ENCODE measurements around the gene GAB3.
"Not testable (repeated sequence)": the region's sequence is repeated elsewhere in the genome, so short reads cannot be mapped to it uniquely, and the experiment has no call there.

The GAB3 gene

DNA sequence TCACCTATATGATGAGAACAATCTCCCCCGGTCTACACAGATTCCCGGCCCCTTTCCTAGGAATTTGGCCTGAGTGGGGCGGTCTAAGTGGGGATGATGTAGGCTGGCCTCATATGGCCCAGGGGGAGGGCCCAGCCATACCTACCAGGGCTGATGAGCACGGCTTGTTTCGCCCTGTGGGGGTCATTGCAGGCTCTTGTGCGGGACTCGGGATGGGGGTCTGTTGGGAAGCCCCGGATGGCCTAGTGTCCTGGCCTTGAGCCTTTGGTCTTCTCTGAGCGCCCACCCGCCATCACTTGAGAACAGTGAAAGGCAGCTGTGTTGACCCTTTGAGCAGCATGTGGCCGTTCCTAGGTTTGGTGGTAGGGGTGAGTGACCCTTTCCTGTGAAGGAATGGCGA, 92.7 kb downstream of the GAB3 start:
- H3K27ac Mint-ChIP-seq: no peak overlapping the region
- DNase-seq: no peak
- no peaks in the 10 kb centered on the region for H3K4me1 Mint-ChIP-seq
- no peaks in the 10 kb centered on the region for H3K9me3 Mint-ChIP-seq
- ATAC-seq: no peak
- H3K27me3 Mint-ChIP-seq: no peaks in the 10 kb centered on the region
- H3K4me3 Mint-ChIP-seq: no peak overlapping the region

DNA sequence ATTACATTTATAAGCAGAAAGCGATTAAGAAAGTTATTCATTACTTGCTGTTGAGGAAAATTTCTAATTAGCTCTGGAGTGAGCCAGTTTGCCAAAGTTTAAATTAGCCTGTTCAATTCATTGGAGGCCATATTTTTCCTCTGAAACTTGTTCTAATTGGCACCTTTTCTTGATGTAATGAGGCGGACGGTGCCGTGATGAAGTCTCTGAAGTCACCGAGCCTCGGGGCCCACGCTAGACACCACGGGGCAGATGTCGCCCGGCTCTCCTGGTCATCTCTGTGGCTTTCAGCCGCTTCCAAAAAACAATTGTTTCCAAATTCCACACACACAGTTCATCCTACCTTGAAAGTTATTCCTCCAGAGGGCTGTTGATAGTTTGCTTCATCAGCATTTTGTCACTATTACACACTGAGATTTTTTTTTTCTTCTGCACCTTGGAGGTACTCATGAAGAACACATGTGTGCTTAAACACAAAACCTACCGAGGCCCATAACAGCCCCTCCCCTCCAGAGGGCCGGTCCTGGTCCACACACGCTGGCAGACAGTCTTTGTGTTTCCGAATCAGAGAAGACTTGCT, 93.6 kb downstream of the GAB3 start:
- Mint-ChIP-seq H3K27ac (no peak overlapping the region), H3K27me3 (no peaks in the 10 kb centered on the region), H3K4me1 (no peaks in the 10 kb centered on the region), H3K4me3 (no peak overlapping the region), H3K9me3 (no peaks in the 10 kb centered on the region)
- no peak for ATAC-seq
- no peak for DNase-seq

DNA sequence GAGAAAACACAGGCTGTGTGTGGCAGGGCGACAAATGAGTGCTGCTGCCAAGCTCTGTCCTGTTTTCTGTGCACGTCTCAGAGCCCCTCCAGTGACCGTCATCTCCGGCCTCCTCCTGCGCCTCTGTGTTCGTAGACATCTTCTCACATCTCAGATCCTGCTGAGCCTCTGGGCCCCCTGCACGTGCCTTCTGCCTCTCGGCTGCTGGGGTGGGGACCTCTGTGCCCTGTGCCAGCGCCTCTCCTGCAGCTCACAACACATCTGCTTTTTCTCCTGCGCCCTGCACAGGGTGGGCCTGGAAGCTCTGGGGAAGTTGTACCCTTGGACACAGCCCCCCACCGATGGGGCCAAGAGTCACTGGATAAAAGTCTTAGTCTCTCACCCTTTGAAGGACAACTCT, 95.1 kb downstream of the GAB3 start:
- no peak overlapping the region for H3K4me3 Mint-ChIP-seq
- H3K27me3 Mint-ChIP-seq: no peaks in the 10 kb centered on the region
- DNase-seq (no peak), ATAC-seq (no peak)
- H3K4me1 Mint-ChIP-seq: no peaks in the 10 kb centered on the region
- H3K9me3 Mint-ChIP-seq: no peaks in the 10 kb centered on the region
- H3K27ac Mint-ChIP-seq: no peak overlapping the region

DNA sequence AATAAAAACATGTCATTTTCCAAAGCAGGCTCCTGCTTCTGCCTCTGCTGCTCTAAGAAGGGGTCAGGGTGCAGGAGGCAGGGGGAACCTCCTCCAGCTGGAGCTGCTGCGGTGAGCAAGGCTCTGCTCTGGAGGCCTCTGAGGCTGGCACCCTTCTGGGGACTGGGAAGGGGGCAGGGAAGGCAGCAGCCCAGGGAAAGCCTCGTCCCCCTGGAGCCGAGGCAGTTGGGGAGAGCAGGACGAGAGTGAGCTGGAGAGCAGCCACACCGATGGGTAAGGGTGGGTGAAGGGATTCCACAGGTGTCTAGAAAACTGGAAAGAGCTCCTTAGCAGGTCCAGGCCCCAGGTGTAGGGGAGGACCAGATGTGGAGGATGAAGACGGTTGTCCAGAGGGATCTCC, 95.5 kb downstream of the GAB3 start:
- no peak overlapping the region for H3K4me3 Mint-ChIP-seq
- H3K27me3 Mint-ChIP-seq: no peaks in the 10 kb centered on the region
- ATAC-seq: no peak

DNA sequence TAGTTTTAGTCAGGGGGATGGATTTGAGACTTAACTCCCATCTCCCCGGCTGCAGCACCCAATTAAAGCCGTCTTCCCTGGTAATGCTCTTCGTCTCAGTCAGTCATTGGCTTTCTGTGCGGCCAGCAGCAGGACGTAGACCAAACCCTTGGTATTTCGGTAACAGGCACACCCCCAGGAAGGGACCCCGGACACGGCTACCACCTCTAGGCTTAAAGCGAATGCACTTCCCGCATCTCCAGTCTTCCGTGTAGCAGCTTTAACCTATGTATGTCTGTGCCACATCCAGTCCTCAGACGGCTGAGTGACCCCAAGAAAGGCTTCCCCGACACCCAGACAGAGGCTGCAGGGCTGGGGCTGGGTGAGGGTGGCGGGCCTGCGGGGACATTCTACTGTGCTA, 96.0 kb downstream of the GAB3 start:
- Mint-ChIP-seq H3K27ac (no peak overlapping the region), H3K27me3 (no peaks in the 10 kb centered on the region), H3K9me3 (no peaks in the 10 kb centered on the region), H3K4me3 (no peak overlapping the region), H3K4me1 (no peaks in the 10 kb centered on the region)
- ATAC-seq: no peak
- no peak for DNase-seq

More for the DNA sequence above, 95.5 kb downstream of the GAB3 start:
- Mint-ChIP-seq H3K27ac (no peak overlapping the region), H3K4me1 (no peaks in the 10 kb centered on the region), H3K9me3 (no peaks in the 10 kb centered on the region)
- DNase-seq: no peak

DNA sequence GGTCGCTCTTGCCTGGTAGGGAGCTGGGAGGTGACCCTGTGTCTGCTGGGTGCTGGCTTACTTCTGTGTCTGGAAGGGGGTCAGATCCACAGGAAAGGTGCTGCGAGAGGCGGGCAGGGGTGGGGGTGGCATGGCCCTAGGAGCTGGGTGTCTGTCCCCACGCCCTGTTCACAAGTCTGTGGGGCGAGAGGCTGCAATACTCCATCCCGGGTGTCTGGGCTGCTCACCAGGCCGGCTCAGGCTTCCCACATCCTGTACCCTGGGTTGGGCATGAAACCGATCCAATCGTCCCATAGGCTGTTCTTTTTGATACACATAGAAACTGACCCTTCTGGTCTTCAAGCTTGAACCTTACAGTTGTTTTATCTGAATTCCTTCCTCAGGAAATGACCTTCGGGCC, 96.5 kb downstream of the GAB3 start:
- no peaks in the 10 kb centered on the region for H3K9me3 Mint-ChIP-seq
- H3K27ac Mint-ChIP-seq: no peak overlapping the region
- no peaks in the 10 kb centered on the region for H3K27me3 Mint-ChIP-seq
- no peak for DNase-seq
- H3K4me1 Mint-ChIP-seq: no peaks in the 10 kb centered on the region
- ATAC-seq: no peak
- no peak overlapping the region for H3K4me3 Mint-ChIP-seq

DNA sequence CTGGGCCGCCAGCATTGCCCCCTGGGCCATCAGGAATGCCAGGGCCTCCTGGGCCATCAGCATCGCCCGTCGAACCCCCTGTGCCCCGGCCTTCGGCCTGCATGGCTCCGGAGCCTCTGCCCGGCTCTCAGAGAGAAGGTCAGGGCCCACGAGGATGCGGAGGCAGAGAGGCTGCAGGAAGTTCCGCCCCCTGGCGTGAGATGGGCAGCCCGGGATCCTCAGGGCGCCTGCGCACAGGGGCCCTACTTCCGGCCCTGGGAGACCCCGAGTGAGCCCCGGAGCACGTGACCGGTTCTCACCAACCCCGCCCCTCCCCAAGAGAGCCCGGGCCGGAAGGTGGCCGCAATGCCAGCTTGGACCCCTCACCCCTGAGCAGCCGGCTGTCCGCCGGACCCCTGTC, 97.5 kb downstream of the GAB3 start, which contains the start of gene CTAG2:
CTAG2 (minus strand) TSS at position 167 of the 400 bp plus-strand sequence; CDS start at position 103, 64 bp downstream.
- not testable (repeated sequence) for H3K27ac Mint-ChIP-seq, DNase-seq, H3K4me1 Mint-ChIP-seq, H3K9me3 Mint-ChIP-seq, H3K4me3 Mint-ChIP-seq, H3K27me3 Mint-ChIP-seq
- ATAC-seq: peak; percentile 26

DNA sequence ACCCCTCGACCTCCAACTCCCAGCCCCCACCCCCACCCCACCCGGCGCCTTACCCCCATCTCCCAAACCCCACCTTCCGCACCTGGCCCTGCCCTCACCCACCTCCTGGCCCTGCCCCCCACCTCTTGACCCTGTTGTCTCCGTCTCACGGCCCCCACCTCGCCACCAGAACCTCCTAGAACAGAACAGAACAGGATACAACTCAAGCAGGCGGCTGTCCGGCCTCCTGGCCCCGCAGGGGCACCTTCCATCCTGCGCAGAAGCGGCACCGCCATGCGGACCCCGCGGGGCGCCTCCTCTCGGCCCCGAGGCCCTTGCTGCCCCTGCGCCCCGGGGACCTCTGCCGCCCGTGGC, 97.9 kb downstream of the GAB3 start:
- DNase-seq (no peak), ATAC-seq (peak; percentile 35)
- Mint-ChIP-seq H3K4me1 (no peaks in the 10 kb centered on the region), H3K4me3 (no peak overlapping the region), H3K27ac (no peak overlapping the region), H3K9me3 (no peaks in the 10 kb centered on the region), H3K27me3 (no peaks in the 10 kb centered on the region)

DNA sequence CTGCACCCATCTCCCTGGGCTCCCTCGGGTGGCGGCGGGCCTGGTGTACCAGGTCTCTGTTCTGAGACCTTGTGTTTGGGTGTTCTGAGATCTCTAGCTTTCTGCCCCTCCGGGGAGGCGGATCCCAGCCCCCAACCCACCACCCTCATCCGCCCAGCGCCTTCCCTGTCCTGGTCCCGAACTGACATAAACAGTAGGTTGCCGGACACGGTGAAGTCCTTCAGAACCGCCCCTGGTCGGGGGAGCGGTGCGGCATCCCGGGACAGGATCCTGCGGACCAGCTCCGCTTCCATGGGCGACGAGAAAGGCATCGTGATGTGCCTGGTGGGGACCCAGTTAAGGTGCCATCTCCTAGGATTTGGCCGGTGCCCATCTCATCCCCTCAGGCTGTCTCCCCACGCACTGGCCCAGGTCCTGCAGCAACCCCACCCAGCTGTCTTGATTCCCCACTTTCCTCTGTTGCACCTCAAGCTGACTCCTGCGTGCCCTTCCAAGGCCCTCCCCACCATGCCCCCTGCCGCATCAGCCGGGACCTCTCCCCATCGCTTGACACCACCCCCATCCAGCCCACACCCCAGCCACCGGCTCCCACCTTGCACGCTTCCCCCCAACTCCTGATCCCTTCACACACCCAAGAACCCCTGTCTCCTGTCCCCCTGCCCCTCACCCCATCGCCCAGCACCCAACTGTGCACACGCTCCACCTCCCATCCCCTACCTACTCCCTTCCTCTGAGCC, 98.4 kb downstream of the GAB3 start:
- H3K9me3 Mint-ChIP-seq: no peaks in the 10 kb centered on the region
- H3K4me3 Mint-ChIP-seq: no peak overlapping the region
- no peak overlapping the region for H3K27ac Mint-ChIP-seq
- H3K4me1 Mint-ChIP-seq: no peaks in the 10 kb centered on the region
- peak; percentile 15 for ATAC-seq
- H3K27me3 Mint-ChIP-seq: no peaks in the 10 kb centered on the region
- DNase-seq: no peak

DNA sequence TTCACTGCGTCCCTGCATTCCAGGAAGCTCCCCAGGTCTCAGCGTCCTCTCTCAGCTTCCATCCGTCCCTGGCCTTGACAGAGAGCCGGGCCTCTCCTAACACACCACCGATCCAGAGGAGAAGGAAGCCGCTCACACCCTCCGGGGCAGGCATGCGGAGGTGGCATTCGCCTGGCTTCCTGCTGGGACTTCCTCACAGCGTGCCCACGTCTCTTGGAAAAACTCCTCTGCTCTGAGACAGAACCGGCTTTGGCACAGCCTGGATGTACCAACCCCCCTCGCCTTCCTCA, 100.7 kb downstream of the GAB3 start:
- no peaks in the 10 kb centered on the region for H3K9me3 Mint-ChIP-seq
- DNase-seq (no peak), ATAC-seq (no peak)
- no peak overlapping the region for H3K4me3 Mint-ChIP-seq
- H3K4me1 Mint-ChIP-seq: no peaks in the 10 kb centered on the region
- no peaks in the 10 kb centered on the region for H3K27me3 Mint-ChIP-seq
- no peak overlapping the region for H3K27ac Mint-ChIP-seq

DNA sequence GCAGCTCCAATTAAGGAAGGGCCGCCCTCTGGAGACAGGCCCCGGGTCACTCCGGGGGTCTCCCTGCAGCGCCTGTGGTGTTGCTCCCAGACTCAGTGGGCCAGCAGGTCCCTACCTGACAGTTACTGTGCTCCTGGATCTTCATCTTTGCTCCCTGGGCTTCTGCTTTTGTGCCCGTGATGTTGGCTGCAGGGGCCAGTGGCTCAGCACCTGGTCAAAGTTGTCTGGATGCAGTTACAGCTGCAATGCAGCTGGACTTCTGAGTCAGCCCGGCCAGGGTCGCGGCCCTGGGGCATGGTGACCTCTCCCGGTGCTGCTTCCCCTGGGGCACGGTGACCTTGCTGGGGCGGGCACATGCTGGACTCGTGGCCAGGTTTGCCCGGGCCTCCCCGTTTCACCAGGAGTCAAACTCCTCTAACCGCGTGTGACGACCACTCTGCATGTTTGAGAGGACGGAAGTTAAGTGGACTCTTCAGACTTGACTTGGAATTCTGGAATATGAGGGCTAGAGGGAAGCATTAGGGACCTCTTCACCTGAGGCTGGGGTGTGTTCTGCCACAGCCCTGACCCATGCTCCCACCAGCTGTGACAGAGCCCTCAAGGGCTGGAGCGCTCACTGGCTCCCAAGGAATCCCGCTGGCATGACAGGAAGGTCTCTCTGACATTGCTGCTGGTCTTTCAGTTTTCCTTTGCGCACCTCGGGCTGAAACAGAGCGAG, 101.2 kb downstream of the GAB3 start:
- H3K4me1 Mint-ChIP-seq: no peaks in the 10 kb centered on the region
- no peaks in the 10 kb centered on the region for H3K27me3 Mint-ChIP-seq
- no peaks in the 10 kb centered on the region for H3K9me3 Mint-ChIP-seq
- ATAC-seq (no peak), DNase-seq (no peak)
- no peak overlapping the region for H3K27ac Mint-ChIP-seq
- H3K4me3 Mint-ChIP-seq: no peak overlapping the region

DNA sequence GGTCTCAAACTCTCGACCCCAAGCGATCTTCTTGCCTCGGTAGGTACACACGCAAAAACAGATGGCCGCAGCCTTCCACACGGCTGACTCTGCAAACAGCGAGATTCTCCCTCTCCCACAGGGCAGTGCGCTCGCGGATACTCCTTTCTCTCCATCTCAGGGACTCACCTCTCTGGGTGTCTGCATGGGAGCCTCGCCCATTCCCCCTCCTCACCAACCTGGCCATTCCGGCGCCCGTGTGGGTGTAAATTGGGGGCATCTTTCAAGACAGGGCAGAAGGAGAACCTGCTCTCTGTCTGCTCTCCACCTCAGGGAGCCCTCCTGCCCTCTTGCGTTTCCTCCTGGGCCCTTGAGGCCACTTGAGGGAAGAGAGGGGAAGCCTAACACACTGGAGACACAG, 101.9 kb downstream of the GAB3 start:
- ATAC-seq: no peak
- no peaks in the 10 kb centered on the region for H3K27me3 Mint-ChIP-seq
- no peak for DNase-seq
- no peak overlapping the region for H3K4me3 Mint-ChIP-seq
- peak overlapping the region in 1 of 2 donors; percentile 50 for H3K27ac Mint-ChIP-seq
- no peaks in the 10 kb centered on the region for H3K4me1 Mint-ChIP-seq
- H3K9me3 Mint-ChIP-seq: no peaks in the 10 kb centered on the region

DNA sequence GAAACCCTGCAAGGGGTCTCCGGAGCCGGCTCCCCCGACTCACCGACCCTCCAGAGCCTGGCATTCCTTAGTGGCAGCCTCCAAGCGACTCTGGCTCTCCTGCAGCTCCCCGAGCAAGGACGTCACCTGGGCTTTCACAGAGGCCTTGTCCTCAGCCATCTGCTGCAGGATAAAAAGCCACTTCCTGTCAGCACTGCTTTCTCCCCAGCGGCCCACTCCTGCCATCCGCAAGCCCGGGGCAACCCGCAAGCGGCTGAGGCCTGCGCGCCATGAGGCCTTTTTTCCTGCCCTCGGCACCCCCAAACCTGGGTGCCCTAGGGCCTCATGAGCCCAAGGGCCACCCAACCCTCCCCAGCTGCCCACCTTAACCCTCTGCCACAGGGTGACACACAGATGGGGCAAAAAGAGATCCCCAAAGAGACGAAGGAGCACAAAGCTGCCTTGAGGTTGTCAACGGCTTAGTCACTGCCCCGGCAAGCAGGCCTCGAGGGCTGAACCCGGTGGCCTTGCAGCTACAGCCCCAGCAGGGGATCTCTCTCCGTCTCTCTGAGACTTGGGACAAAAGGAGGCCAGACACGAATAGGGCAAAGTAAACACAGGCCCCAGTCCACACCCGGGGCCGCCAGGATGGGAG, 105.0 kb downstream of the GAB3 start:
- ATAC-seq: peak; percentile 89
- H3K4me1 Mint-ChIP-seq, H3K4me3 Mint-ChIP-seq: not testable (repeated sequence)

DNA sequence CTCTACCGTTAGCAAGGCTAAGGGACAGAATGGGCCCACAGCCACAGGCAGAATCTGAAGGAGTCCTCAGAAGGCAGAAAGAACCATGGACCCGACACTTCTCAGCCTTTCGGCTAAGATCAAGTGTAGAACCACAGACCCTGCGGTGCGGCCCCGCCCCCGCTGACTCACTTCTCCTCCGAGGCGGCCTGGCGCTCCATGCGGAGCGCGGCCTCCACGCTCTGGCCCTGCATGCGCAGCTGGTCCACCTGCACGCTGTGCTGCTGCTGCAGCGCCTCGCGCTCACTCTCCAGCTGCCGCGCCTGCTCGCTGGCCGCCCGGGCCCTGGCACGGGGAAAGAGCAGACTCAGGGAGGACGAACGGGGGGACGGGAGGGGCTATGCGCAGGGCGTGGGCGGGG, 107.2 kb downstream of the GAB3 start:
- not testable (repeated sequence) for DNase-seq, H3K9me3 Mint-ChIP-seq, ATAC-seq

More for the DNA sequence above, 105.0 kb downstream of the GAB3 start:
- H3K27ac Mint-ChIP-seq, DNase-seq, H3K27me3 Mint-ChIP-seq, H3K9me3 Mint-ChIP-seq: not testable (repeated sequence)

DNA sequence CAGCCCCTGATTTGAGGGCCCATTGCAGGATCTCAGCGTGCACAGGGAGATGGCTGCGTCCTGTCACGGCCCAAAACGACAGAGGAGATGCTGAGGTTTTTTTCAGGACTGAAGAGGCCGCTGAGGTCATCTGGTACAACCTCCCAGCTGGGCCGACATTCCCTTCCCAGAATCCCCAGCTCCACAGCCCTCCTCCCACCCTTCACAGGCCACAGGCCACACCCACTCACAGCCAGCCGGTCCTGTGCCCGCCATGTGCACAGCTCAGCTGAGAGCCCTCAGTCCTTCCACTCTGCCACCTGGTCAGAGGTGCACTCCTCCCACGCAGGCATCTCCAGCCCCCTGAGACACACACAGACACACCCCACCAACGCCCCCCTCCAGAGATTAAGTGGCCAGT, 109.1 kb downstream of the GAB3 start:
- ATAC-seq, H3K9me3 Mint-ChIP-seq, H3K27ac Mint-ChIP-seq, DNase-seq, H3K4me3 Mint-ChIP-seq, H3K4me1 Mint-ChIP-seq, H3K27me3 Mint-ChIP-seq: not testable (repeated sequence)

More for the DNA sequence above, 107.2 kb downstream of the GAB3 start:
- not testable (repeated sequence) for H3K27me3 Mint-ChIP-seq, H3K4me1 Mint-ChIP-seq, H3K4me3 Mint-ChIP-seq, H3K27ac Mint-ChIP-seq

DNA sequence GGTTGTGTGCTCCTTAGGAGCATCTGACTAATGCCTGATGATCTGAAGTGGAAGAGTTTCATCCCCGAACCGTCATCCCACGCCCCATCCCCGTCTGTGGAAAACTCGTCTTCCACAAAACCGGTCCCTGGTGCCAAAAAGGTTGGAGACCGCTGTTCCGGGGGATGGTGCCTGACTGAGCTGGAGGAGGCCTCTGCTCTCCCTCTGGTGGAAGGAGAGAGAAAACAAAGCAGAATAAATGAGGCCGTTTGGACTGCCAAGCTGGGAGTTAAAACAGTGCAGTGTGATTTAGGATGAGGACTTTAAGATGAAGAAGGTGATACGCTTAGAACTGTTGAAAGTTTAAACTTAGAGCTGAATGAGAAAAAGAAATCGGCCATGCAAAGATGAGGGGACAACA, 117.2 kb downstream of the GAB3 start:
- not testable (repeated sequence) for H3K27me3 Mint-ChIP-seq, ATAC-seq, H3K4me3 Mint-ChIP-seq, H3K9me3 Mint-ChIP-seq, H3K27ac Mint-ChIP-seq, H3K4me1 Mint-ChIP-seq, DNase-seq
